Nephron progenitor cell (in vitro differentiated cells): ENCODE data around the gene HPCA.

ENCODE experiments used
- DNase-seq: peaks from one replicate; pipeline ENCODE4 v3.0.0; 2021
- H3K27ac Mint-ChIP-seq: 2 replicates; pipeline ENCODE4 v1.8.0; 2021; ENCODE audit warnings: mild to moderate bottlenecking, moderate library complexity, mixed read lengths
- H3K27me3 Mint-ChIP-seq: 2 replicates; pipeline ENCODE4 v1.8.0; 2021; ENCODE audit warnings: mild to moderate bottlenecking, low read depth, mixed read lengths; ENCODE audit not compliant: poor library complexity
- H3K36me3 Mint-ChIP-seq: 2 replicates; pipeline ENCODE4 v1.8.0; 2021; ENCODE audit warnings: low read depth, mixed read lengths
- H3K4me1 Mint-ChIP-seq: 2 replicates; pipeline ENCODE4 v1.8.0; 2021; ENCODE audit warnings: mixed read lengths
- H3K4me3 Mint-ChIP-seq: 2 replicates; pipeline ENCODE4 v1.8.0; 2021; ENCODE audit warnings: mild to moderate bottlenecking, moderate library complexity, mixed read lengths
- H3K9me3 Mint-ChIP-seq: 2 replicates; pipeline ENCODE4 v1.8.0; 2021; ENCODE audit warnings: mild to moderate bottlenecking, moderate library complexity, mixed read lengths
- CTCF ChIP-seq: fragments of 200-600 bp; sonication (generic); IDR thresholded peaks from 2 replicates; pipeline ENCODE4 v1.5.0; 2021; ENCODE audit warnings: antibody characterized with exemption

Gene HPCA

GRCh38 chr1:32884726-32885125 lies 1.6 kb upstream of the HPCA start:
- TF ChIP-seq CTCF: no peak
- H3K27me3 Mint-ChIP-seq: peaks cover 52% of the 10 kb centered on the region
- H3K9me3 Mint-ChIP-seq: no peaks in the 10 kb centered on the region
- no peak for DNase-seq
- no peak overlapping the region for H3K27ac Mint-ChIP-seq
- no peak overlapping the region for H3K4me3 Mint-ChIP-seq
- H3K36me3 Mint-ChIP-seq: no peaks in the 10 kb centered on the region
- peaks cover 26% of the 10 kb centered on the region for H3K4me1 Mint-ChIP-seq

DNA sequence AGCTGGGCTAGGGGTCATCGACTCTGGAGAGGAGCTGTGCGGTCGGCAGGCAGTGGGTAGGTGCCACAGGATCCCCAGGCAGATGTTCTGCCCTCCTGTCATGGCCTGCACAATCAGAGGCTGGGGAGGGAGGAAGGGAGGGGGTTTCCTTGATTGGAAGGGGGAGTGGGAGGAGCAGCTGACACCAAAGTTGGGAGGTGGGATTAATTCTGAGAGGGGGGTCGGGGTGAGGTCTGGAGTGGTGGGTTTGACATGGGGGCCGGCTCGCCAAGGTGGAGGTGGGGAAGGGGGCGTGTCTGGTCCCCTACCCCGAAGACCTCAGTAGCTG lies 651 bp upstream of the HPCA start:
- Mint-ChIP-seq H3K27ac (no peak overlapping the region), H3K4me1 (peaks cover 26% of the 10 kb centered on the region), H3K9me3 (no peaks in the 10 kb centered on the region), H3K36me3 (no peaks in the 10 kb centered on the region), H3K27me3 (peaks cover 61% of the 10 kb centered on the region), H3K4me3 (peak overlapping the region; percentile 70)
- DNase-seq: no peak
- no peak for TF ChIP-seq CTCF

DNA sequence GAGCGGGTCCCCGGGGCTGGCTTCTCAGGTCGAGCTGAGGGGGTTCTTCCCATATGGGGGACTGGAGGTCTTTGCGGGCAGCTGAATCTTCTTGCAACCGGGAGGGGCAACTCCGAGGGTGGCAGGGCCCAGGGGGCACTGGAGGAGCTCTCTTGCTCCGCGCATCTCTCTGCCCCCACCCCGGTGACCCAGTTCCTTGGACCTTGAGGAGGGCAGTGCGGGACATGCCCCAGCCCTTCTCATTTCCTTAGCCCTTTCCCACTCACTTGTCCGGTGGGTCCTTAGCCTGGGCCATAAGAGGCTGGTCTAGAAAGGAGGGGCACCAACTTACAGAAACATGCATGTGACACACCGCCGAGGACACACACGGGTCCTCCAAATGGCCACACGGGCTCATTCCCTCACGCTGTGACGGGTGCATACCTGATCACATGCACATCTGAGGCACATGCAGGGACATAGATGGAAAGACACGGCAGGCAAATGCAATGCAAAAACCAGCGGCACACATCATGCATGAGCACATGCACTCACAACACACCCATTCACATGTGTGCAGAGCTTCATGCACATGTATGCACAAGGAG lies 630 bp downstream of the HPCA start:
- DNase-seq: no peak
- TF ChIP-seq CTCF: no peak
- Mint-ChIP-seq H3K4me1 (peaks cover 21% of the 10 kb centered on the region), H3K27ac (no peak overlapping the region), H3K36me3 (no peaks in the 10 kb centered on the region), H3K4me3 (no peak overlapping the region), H3K9me3 (no peaks in the 10 kb centered on the region), H3K27me3 (peaks cover 74% of the 10 kb centered on the region)

- H3K27ac Mint-ChIP-seq: no peak overlapping the region
- H3K4me1 Mint-ChIP-seq: peaks cover 26% of the 10 kb centered on the region
- TF ChIP-seq CTCF: no peak
- no peak overlapping the region for H3K4me3 Mint-ChIP-seq
- DNase-seq: no peak
- peaks cover 4% of the 10 kb centered on the region for H3K9me3 Mint-ChIP-seq
- no peaks in the 10 kb centered on the region for H3K36me3 Mint-ChIP-seq
- H3K27me3 Mint-ChIP-seq: peaks cover 81% of the 10 kb centered on the region
Observed at GRCh38 chr1:32887623-32888022, 1.3 kb downstream of the HPCA start.

DNA sequence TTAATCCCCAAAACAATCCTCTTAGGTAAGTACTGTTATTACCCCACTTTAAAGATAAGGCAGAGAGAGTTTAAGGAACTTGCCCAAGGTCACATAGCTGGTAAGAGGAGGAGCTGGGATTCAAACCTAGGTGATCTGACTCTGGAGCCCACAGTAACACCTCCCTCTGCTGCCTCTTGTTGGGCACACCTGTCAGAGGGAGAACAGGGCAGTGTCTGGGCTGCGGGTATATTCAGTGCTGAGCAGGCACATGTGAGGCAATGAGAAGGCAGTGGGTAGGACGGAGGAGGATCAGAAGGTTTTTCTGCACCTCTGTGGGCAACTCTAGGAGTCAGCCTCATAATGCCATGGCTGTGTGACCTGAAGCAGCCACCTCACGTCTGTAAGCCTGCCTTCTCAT lies 1.8 kb downstream of the HPCA start:
- no peak for TF ChIP-seq CTCF
- peaks cover 4% of the 10 kb centered on the region for H3K9me3 Mint-ChIP-seq
- peaks cover 27% of the 10 kb centered on the region for H3K4me1 Mint-ChIP-seq
- DNase-seq: no peak
- no peak overlapping the region for H3K4me3 Mint-ChIP-seq
- no peaks in the 10 kb centered on the region for H3K36me3 Mint-ChIP-seq
- H3K27ac Mint-ChIP-seq: no peak overlapping the region
- H3K27me3 Mint-ChIP-seq: peaks cover 84% of the 10 kb centered on the region

- Mint-ChIP-seq H3K4me3 (no peak overlapping the region), H3K9me3 (peaks cover 4% of the 10 kb centered on the region), H3K27me3 (peaks cover 90% of the 10 kb centered on the region), H3K27ac (no peak overlapping the region), H3K36me3 (no peaks in the 10 kb centered on the region), H3K4me1 (peaks cover 22% of the 10 kb centered on the region)
- DNase-seq: no peak
- no peak for TF ChIP-seq CTCF
Observed at GRCh38 chr1:32888677-32889420, 2.6 kb downstream of the HPCA start.
